Measurements from ENCODE around the gene SEMA3B.

GRCh38 chr3:50288387-50289007 is 19.6 kb downstream of the SEMA3B start:
- TF ChIP-seq GATA2 (IDR thresholded peaks at IDR 0.05; ENCODE audit: low read depth, low read length) (no peak), GATA3 (IDR thresholded peaks at IDR 0.05; ENCODE audit: low read depth, low read length) (no peak)

Measured in SH-SY5Y (cell line).